Measurements from ENCODE around the gene GDPD5.

DNA sequence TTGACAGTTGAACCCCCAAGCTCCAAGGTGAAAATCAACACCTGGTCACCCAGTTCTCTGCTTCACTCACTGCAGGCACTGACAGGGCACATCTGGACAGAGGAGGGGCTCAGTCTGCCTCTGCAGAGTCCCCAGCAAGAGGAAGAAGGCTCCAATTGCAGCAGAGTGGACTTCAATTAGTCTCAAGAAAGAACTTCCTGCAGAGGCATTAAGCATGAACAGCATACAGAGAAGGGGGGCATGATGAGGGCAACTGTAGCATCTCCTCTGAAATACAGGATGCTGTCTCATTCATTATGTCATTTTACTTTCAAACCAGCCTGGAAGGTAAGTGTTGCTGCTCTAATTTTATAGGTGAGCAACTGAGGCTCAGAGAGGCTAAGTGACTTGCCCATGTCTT lies 11.1 kb downstream of the GDPD5 start:
- TF ChIP-seq, protein P1, sequence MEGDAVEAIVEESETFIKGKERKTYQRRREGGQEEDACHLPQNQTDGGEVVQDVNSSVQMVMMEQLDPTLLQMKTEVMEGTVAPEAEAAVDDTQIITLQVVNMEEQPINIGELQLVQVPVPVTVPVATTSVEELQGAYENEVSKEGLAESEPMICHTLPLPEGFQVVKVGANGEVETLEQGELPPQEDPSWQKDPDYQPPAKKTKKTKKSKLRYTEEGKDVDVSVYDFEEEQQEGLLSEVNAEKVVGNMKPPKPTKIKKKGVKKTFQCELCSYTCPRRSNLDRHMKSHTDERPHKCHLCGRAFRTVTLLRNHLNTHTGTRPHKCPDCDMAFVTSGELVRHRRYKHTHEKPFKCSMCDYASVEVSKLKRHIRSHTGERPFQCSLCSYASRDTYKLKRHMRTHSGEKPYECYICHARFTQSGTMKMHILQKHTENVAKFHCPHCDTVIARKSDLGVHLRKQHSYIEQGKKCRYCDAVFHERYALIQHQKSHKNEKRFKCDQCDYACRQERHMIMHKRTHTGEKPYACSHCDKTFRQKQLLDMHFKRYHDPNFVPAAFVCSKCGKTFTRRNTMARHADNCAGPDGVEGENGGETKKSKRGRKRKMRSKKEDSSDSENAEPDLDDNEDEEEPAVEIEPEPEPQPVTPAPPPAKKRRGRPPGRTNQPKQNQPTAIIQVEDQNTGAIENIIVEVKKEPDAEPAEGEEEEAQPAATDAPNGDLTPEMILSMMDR (IDR thresholded peaks at IDR 0.05): no peak
- TF ChIP-seq POLR2A (IDR thresholded peaks at IDR 0.05; ENCODE audit: low read depth): no peak
